Measurements from ENCODE around the gene LIPJ.

Gene LIPJ

GRCh38 chr10:88608052-88608732 lies 21.6 kb downstream of the LIPJ start:
- no peak for DNase-seq

DNA sequence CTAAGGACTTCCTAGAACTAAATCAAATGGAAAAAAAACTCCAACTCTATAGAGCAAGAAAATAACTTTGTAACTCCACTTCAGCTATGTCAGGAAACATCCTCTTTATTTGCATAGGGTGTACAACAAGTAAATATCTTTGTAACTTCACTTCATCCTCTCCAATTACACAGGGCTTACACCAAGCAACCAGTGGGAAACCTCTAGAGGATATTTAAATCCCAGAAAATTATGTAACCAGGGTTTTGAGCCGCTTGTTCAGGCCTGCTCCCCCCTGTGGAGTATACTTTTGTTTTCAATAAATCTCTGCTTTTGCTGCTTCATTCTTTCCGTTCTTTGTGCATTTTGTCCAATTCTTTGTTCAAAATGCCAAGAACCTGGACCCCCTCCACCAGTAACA lies 22.2 kb downstream of the LIPJ start:
- no peak for DNase-seq

DNA sequence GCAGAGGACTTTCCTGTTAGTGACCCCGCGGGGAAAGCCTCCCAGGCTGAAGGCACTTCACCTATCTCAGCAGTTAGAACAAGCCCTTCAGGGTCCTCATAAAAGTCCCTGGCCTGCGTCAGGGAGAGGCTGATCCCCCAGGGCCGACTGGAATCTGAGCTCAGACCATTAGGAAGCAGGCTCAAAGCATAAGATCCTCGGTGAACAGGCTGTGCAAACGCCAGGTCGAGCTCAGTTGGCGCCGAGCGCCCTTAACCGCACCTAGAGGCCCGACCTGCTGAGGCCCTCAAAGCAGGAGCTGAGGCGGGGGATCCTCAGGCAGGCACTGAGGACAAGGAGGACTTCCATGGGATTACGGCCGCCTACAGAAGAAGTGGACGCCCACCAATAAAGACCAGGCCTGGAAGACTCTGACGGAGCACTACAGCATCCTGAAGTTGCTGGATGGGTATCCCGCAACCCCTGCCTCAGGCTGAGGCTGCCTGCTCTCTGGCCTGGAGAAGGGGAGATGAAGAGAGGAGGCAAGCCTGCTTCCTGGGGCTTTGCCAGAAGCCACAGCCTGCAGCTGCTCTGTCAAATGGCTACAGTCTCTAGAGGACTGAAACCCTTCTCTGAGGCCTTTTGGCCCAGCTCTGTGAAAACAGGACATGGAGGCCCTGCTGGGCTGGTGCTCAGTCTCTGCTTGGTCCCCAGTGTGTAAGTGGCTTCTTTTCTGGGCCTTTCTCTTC lies 29.9 kb downstream of the LIPJ start:
- DNase-seq: no peak

GRCh38 chr10:88617772-88618300 lies 31.3 kb downstream of the LIPJ start:
- no peak for DNase-seq

- no peak for DNase-seq
Observed at GRCh38 chr10:88618496-88618895, 31.9 kb downstream of the LIPJ start.

- DNase-seq: no peak
Observed at GRCh38 chr10:88620441-88620840, 33.9 kb downstream of the LIPJ start.

DNA sequence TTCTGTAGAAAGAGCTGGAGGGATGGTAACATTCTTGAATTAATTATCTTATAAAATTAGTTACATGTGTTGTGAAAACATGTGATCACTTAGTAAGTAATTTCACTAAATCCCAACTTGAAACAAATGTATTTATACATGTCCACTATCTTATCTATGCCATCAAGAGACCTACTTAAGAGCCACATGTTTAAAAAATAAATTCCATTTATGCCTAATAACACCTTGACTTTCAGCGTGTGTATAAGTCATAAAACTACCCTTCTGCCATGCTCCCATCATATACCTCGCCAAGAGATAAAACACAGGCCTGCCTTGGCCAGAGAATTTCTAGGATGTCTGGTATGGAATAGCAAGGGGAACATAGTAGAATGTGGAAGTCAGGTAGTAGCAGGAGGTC lies 37.3 kb downstream of the LIPJ start:
- DNase-seq: no peak

DNA sequence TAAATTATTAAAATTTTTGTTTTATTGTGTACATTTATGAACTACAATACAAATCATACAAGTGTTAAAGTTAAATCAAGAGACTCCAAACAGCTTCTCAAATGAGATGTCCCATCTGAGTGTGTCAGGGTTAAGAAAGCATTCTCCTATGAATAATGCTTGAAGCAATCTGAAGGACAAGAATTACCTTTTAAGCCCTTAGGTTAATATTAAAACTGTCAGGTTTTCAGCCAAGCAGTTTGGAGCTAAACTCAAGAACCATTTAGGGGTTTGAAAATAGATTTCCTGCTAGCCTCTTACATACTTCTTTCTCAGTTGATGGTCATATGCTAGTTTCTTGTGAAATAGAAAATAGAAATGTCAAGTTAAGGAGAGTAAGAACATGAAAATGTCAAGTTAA lies 38.3 kb downstream of the LIPJ start:
- no peak for DNase-seq

GRCh38 chr10:88640186-88640585 lies 53.6 kb downstream of the LIPJ start:
- DNase-seq: no peak

GRCh38 chr10:88642209-88642608 lies 55.6 kb downstream of the LIPJ start:
- no peak for DNase-seq

GRCh38 chr10:88642963-88643362 lies 56.4 kb downstream of the LIPJ start:
- DNase-seq: no peak

GRCh38 chr10:88647061-88647615 lies 60.6 kb downstream of the LIPJ start:
- DNase-seq: no peak

- DNase-seq: peak; percentile 63
Observed at GRCh38 chr10:88651101-88651551, 64.6 kb downstream of the LIPJ start.

GRCh38 chr10:88652616-88653015 lies 66.1 kb downstream of the LIPJ start:
- DNase-seq: no peak
